Hematopoietic multipotent progenitor cell treated with erythropoietin and hydrocortisone succinate and interleukin-3 and kit ligand, for 17 days (in vitro differentiated cells): ENCODE data around the gene PIK3CA.
"Not testable (repeated sequence)": the region's sequence is repeated elsewhere in the genome, so short reads cannot be mapped to it uniquely, and the experiment has no call there.

Experiments
- DNase-seq: peaks from one replicate; pipeline ENCODE4 v3.0.0-alpha.2; 2015; ENCODE audit warnings: low spot score

The PIK3CA gene

GRCh38 chr3:179200790-179201189 lies 52.6 kb downstream of the PIK3CA start:
- DNase-seq, result no peak

DNA sequence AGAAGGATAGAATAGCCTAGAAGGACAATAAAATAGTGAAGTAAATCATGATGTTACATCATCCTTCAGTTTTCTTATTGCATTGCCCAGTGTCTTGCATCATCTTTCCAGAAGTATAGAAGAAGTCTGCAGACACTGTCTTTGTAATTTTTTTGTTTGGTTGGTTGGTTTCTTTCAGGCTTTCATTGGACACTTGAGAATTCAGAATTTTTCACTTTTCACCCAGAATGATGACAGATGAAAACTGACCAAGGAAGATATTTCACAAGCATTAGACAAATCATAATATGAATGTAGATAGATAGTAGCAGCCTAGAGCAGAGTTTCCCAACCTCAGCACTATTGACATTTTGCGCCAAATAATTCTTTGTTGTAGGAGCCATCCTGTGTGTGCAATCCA lies 67.4 kb downstream of the PIK3CA start:
- not testable (repeated sequence) for DNase-seq

DNA sequence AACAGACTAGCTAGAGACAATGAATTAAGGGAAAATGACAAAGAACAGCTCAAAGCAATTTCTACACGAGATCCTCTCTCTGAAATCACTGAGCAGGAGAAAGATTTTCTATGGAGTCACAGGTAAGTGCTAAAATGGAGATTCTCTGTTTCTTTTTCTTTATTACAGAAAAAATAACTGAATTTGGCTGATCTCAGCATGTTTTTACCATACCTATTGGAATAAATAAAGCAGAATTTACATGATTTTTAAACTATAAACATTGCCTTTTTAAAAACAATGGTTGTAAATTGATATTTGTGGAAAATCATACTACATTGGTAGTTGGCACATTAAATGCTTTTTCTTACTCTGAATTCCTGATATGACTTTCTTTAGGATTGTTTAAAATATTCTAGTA lies 70.1 kb downstream of the PIK3CA start:
- DNase-seq, result not testable (repeated sequence)

DNA sequence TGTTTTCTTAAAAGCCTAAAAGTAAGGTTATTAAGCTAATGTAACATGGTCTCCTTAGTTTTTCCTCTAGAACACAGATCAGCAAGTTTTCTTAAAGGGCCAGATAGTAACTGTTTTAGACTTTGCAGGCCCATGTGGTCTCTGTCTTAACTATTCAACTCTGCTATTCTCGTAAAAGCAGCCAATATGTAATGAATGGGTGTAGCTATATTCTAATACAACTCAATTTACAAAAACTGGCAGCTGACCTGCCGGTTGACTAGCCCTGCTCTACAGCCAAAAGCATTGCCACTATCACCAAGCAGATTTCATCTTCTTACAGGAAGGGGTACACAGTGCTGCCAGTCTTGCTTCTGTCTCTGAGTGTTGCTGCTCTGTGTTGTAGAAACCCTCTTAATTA lies 75.4 kb downstream of the PIK3CA start:
- DNase-seq, result no peak

DNA sequence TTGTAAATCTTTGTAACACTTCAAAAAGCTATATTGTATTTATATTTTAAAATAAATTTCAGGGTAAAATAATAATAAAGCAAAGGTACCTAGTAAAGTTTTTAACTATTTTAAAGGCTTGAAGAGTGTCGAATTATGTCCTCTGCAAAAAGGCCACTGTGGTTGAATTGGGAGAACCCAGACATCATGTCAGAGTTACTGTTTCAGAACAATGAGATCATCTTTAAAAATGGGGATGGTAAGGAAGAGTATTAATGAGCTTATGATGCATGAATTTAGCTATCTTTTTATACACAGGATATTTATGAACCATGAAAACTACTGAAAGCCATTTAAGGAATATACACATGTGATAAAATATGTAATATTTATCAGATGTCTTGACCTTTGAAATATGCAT lies 76.4 kb downstream of the PIK3CA start:
- no peak for DNase-seq

DNA sequence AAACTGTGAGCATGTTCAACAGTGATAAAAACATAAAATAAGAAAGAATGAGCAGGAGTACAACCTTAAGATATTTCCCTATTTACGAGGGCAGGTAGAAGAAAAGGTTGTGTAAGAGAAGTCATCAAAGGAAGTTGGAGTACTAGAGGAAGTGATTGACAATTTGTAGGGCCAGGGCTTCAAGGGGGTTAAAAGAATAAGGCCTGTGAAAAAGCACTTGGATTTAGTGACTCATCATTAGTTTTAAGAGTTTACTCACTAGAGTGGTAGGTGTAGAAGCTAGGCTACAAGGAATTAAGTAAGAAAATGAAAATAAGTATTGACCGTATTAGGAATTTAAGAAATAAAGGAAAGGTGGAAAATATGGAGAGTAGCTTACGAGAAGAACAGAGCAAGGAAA lies 79.2 kb downstream of the PIK3CA start:
- no peak for DNase-seq

DNA sequence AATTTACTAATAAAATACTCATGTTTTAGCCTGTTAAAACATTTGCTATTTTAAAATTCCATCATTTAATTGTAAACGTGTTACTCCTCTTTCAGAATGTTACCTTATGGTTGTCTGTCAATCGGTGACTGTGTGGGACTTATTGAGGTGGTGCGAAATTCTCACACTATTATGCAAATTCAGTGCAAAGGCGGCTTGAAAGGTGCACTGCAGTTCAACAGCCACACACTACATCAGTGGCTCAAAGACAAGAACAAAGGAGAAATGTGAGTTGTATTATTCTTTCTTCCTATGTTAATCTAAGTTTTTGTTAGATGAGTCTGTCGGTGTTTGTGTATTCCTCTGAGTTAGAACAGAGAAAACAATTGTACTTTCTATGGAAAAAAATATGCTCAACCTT lies 81.0 kb downstream of the PIK3CA start:
- DNase-seq, result no peak

GRCh38 chr3:179233043-179233442 lies 84.9 kb downstream of the PIK3CA start:
- DNase-seq, result no peak

- DNase-seq, result no peak
These were observed 86.0 kb downstream of the PIK3CA start for GRCh38 chr3:179234199-179234598.

GRCh38 chr3:179236669-179237301 lies 88.6 kb downstream of the PIK3CA start:
- DNase-seq, result peak; percentile 23

DNA sequence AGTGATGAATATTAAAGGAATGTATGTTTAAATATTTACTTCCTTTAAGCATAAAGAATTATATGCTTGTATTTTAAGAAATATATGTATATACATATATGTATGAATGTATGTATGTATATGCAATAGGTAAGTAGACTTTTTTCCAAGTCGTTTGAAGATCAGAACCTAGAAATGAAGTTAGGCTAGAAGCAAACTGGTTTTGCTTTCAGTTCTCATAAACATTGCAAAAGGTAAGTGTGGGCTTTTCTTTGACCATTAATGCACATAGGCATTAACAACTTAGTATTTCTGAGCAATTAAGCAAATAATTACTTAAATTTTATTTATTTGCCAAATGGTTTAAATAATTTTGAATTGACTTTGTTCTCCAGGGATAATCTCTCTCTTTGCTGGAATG lies 92.1 kb downstream of the PIK3CA start:
- not testable (repeated sequence) for DNase-seq

- DNase-seq, result not testable (repeated sequence)
These were observed 94.7 kb downstream of the PIK3CA start for GRCh38 chr3:179242859-179243258.

GRCh38 chr3:179244878-179245277 lies 96.7 kb downstream of the PIK3CA start:
- DNase-seq, result no peak

DNA sequence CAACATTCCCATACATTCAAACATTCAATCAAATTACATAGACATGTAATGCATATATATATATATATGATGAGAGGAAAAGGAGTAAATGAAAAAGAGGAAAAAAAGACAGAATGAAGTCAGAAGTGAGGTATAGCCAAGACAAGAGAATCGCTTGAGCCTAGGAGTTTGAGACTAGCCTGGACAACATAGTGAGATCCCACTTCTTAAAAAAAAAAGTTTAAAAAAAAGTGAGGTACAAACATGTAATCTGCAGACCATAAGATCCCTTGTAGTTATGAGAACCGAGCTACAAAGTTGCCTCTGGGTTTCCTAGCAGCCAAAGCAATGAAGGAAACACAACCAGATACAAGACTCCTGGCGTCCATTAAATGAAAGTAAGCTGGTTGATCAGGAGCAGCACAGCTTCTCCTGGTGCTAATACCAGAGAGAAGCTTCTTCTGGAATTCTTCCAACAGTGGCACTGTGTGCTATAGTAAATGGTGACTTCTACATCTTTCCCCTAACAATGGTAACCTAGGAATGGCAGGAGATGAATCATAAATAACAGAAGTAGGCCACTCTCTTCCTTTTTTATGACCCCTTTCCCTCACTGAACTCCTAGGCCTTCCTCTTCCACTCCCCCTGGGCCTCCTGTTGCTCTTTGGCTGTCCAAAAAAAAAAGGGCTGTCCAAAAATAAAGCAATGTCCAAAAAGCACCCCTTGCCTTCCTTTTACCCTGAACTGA lies 99.3 kb downstream of the PIK3CA start:
- DNase-seq, result no peak

DNA sequence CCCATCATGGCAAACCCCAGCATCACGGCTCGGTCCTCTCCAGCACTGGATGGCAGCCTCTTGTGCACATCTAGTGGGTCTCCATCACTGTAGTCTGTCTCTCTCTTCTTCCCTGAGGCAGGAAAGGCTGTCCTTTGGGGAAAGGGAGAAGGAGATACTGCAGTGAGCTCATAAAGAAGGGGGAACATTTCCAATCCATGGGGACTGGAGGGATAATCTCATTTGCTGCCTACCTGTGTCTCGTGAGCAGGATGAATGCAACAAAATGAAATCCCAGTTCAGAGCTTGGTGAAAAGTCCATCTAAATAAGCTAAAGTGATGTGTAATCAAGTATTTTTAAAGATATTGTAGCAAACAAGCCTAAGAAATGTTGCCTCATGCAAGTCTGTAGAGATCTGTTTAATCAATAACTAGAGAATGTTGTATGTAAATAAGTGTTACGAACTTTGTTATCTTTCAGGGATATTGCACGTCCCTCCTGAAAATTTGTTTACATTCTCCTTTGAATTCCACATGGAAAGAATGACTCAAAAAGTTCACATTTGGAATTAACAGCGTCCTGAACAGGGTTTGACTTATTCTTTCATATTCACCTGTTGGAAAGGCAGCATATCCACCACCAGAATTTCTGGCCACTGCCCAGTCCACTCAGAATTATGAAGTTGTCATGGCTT lies 102.8 kb downstream of the PIK3CA start, which contains the start of gene KCNMB3:
Gene KCNMB3 (minus strand): TSS at position 312 of the 674 bp plus-strand sequence. CDS start 124 bp downstream, at position 188.
- DNase-seq, result no peak

- DNase-seq, result no peak
These were observed 108.7 kb downstream of the PIK3CA start for GRCh38 chr3:179256813-179257212.

DNA sequence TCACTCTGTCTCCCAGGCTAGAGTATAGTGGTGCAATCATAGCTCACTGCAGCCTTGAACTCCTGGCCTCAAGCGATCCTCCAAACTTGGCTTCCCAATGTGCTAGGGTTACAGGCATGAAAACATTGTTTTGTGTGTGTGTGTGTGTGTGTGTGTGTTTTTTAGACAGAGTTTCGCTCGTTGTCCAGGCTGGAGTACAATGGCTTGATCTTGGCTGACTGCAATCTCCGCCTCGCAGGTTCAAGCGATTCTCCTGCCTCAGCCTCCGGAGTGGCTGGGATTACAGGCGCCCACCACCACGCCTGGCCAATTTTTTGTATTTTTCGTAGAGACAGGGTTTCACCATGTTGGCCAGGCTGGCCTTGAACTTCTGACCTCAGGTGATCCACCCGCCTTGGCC lies 109.6 kb downstream of the PIK3CA start:
- not testable (repeated sequence) for DNase-seq

DNA sequence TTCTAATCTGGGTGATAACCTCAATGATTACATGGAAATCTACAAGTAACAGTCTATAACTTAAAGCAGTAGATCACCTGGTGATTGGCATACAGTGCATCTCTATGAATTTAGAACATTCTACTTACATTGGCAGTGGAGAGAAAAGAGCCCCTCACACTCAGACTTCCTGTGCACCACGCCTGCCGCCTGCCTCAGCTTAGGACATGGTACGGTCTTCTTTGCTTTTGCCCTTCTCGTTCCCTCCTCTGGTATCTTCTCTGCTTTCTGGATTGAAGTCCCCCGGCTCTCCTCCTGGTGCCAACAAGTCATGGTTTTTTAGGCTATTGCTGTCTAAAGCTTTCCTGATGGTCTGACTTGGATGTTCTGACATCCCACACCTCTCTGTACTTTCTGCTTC lies 110.7 kb downstream of the PIK3CA start:
- DNase-seq, result no peak

GRCh38 chr3:179259959-179260756 lies 112.0 kb downstream of the PIK3CA start:
- not testable (repeated sequence) for DNase-seq

- DNase-seq, result peak; percentile 42
These were observed 113.0 kb downstream of the PIK3CA start for GRCh38 chr3:179260949-179261765.

DNA sequence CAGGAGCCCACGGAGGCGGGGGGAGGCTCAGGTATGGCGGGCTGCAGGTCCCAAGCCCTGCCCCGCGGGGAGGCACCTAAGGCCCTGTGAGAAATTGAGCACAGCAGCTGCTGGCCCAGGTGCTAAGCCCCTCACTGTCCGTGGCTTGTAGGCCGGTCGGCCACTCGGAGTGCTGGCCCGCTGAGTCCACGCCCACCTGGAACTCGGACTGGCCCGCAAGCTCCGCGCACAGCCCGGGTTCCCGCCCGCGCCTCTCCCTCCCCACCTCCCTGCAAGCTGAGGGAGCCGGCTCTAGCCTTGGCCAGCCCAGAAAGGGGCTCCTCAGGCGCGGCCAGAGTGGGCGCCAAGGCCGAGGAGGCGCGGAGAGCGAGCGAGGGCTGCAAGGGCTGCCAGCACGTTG lies 115.0 kb downstream of the PIK3CA start:
- DNase-seq, result no peak
